Lower leg skin (tissue), 3 donors: ENCODE results near the gene CCNK.

ENCODE experiments used
- CTCF ChIP-seq, 3 donors: fragments of 450-650 bp; IDR thresholded peaks; one replicate each; pipeline ENCODE4 v1.5.1; 2016; ENCODE audit warnings: antibody characterized with exemption in 3 of 3, mild to moderate bottlenecking in 3 of 3, moderate library complexity in 2 of 3
- POLR2A ChIP-seq, 2 donors: fragments of 450-650 bp; IDR thresholded peaks; one replicate each; pipeline ENCODE4 v1.6.1; 2016 to 2017; ENCODE audit warnings: antibody characterized with exemption in 2 of 2, mild to moderate bottlenecking in 1 of 2, moderate library complexity in 1 of 2

GRCh38 chr14:99445931-99446330, 35.3 kb upstream of the CCNK start:
- TF ChIP-seq CTCF (IDR thresholded peaks at IDR 0.05): no peak
- no peak for TF ChIP-seq POLR2A (IDR thresholded peaks at IDR 0.05)
